SK-N-SH treated with all-trans-retinoic acid at 6 μM for 48 hours (cell line): ENCODE results near the gene DYSF.

Experiments used
- ATAC-seq: fragments of 200-7000 bp; cut with Tn5 transposase; 3 replicates; pipeline ENCODE4 v1.9.1; 2020; ENCODE audit warnings: mild to moderate bottlenecking, moderate library complexity
- ARNTL ChIP-seq: fragments of 450-650 bp; formaldehyde crosslinking; IDR thresholded peaks from 2 replicates; pipeline ENCODE4 v1.5.0; 2020; ENCODE audit warnings: low read depth, mild to moderate bottlenecking, moderate library complexity, borderline replicate concordance
- BACH2 ChIP-seq: fragments of 250-450 bp; sonication (Bioruptor Pico); IDR thresholded peaks from 2 replicates; pipeline ENCODE4 v1.9.0; 2021; ENCODE audit warnings: mild to moderate bottlenecking, borderline replicate concordance
- CREB5 ChIP-seq: fragments of 250-450 bp; sonication (Bioruptor Pico); IDR thresholded peaks from 2 replicates; pipeline ENCODE4 v1.5.1; 2020; ENCODE audit warnings: low read depth, mild to moderate bottlenecking, moderate library complexity
- CSRNP3 ChIP-seq: fragments of 250-450 bp; sonication (Bioruptor Pico); IDR thresholded peaks from 2 replicates; pipeline ENCODE4 v1.5.1; 2021; ENCODE audit warnings: mild to moderate bottlenecking, moderate library complexity
- ESRRG ChIP-seq: fragments of 250-450 bp; sonication (Bioruptor Pico); IDR thresholded peaks from 2 replicates; pipeline ENCODE4 v1.6.1; 2021; ENCODE audit warnings: mild to moderate bottlenecking
- GLIS3 ChIP-seq: fragments of 250-450 bp; sonication (Bioruptor Pico); IDR thresholded peaks from 2 replicates; pipeline ENCODE4 v1.5.0; 2020; ENCODE audit warnings: mild to moderate bottlenecking, moderate library complexity
- ISL1 ChIP-seq: fragments of 250-450 bp; sonication (Bioruptor Pico); IDR thresholded peaks from 2 replicates; pipeline ENCODE4 v2.1.2; 2022; ENCODE audit warnings: mild to moderate bottlenecking, moderate library complexity
- OSR1 ChIP-seq: fragments of 250-450 bp; sonication (Bioruptor Pico); IDR thresholded peaks from 2 replicates; pipeline ENCODE4 v1.8.0; 2022; ENCODE audit warnings: moderate library complexity, mild to moderate bottlenecking, inconsistent platforms
- PATZ1 ChIP-seq: fragments of 250-450 bp; sonication (Bioruptor Pico); IDR thresholded peaks from 2 replicates; pipeline ENCODE4 v1.8.0; 2020; ENCODE audit warnings: mild to moderate bottlenecking, moderate library complexity, borderline replicate concordance
- POU6F1 ChIP-seq: fragments of 250-450 bp; sonication (Bioruptor Pico); IDR thresholded peaks from 2 replicates; pipeline ENCODE4 v1.8.0; 2021; ENCODE audit warnings: low read depth, mild to moderate bottlenecking, moderate library complexity, borderline replicate concordance
- PPARA ChIP-seq: fragments of 250-450 bp; sonication (Bioruptor Pico); IDR thresholded peaks from 2 replicates; pipeline ENCODE4 v1.5.0; 2020; ENCODE audit warnings: mild to moderate bottlenecking, borderline replicate concordance
- RARB ChIP-seq: fragments of 250-450 bp; sonication (Bioruptor Pico); IDR thresholded peaks from 2 replicates; pipeline ENCODE4 v1.8.0; 2021; ENCODE audit warnings: mild to moderate bottlenecking, moderate library complexity
- TCF4 ChIP-seq: fragments of 250-450 bp; sonication (Bioruptor Pico); IDR thresholded peaks from 2 replicates; pipeline ENCODE4 v1.8.0; 2021; ENCODE audit warnings: mild to moderate bottlenecking, moderate library complexity, borderline replicate concordance
- TOX ChIP-seq: fragments of 250-450 bp; sonication (Bioruptor Pico); IDR thresholded peaks from 2 replicates; pipeline ENCODE4 v1.8.0; 2021; ENCODE audit warnings: mild to moderate bottlenecking, moderate library complexity, borderline replicate concordance
- TSHZ2 ChIP-seq: fragments of 250-450 bp; sonication (Bioruptor Pico); IDR thresholded peaks from 2 replicates; pipeline ENCODE4 v1.5.0; 2020; ENCODE audit warnings: mild to moderate bottlenecking, moderate library complexity
- ZC3H10 ChIP-seq: fragments of 250-450 bp; sonication (Bioruptor Pico); IDR thresholded peaks from 2 replicates; pipeline ENCODE4 v1.5.1; 2021; ENCODE audit warnings: mild to moderate bottlenecking, moderate library complexity
- ZFP3 ChIP-seq: fragments of 250-450 bp; sonication (Bioruptor Pico); IDR thresholded peaks from 2 replicates; pipeline ENCODE4 v1.5.0; 2020; ENCODE audit warnings: mild to moderate bottlenecking, moderate library complexity
- ZFP30 ChIP-seq: fragments of 450-650 bp; formaldehyde crosslinking; IDR thresholded peaks from 2 replicates; pipeline ENCODE4 v1.5.0; 2022; ENCODE audit warnings: mild to moderate bottlenecking, moderate library complexity
- ZNF565 ChIP-seq: fragments of 450-650 bp; formaldehyde crosslinking; conservative IDR thresholded peaks from 2 replicates; pipeline ENCODE4 v1.5.0; 2020; ENCODE audit warnings: low read depth, mild to moderate bottlenecking, moderate library complexity
- ZNF70 ChIP-seq: fragments of 450-650 bp; formaldehyde crosslinking; IDR thresholded peaks from 2 replicates; pipeline ENCODE4 v1.5.0; 2020; ENCODE audit warnings: mild to moderate bottlenecking, moderate library complexity
- ZNF8 ChIP-seq: fragments of 450-650 bp; formaldehyde crosslinking; IDR thresholded peaks from 2 replicates; pipeline ENCODE4 v1.5.0; 2020; ENCODE audit warnings: mild to moderate bottlenecking, moderate library complexity

DYSF gene

GRCh38 chr2:71681626-71682025 is 228.3 kb downstream of the DYSF start:
- ATAC-seq: no peak
- TF ChIP-seq TOX (CRISPR knock-in tag): no peak
- no peak for TF ChIP-seq GLIS3
- no peak for TF ChIP-seq ISL1
- no peak for TF ChIP-seq ZFP3 (CRISPR knock-in tag)
- no peak for TF ChIP-seq ZFP30 (CRISPR knock-in tag)
- TF ChIP-seq ARNTL (CRISPR knock-in tag): no peak
- no peak for TF ChIP-seq TSHZ2 (CRISPR knock-in tag)
- no peak for TF ChIP-seq BACH2
- TF ChIP-seq ZNF70 (CRISPR knock-in tag): no peak
- no peak for TF ChIP-seq TCF4 (CRISPR knock-in tag)
- no peak for TF ChIP-seq POU6F1
- TF ChIP-seq ZC3H10 (CRISPR knock-in tag): no peak
- no peak for TF ChIP-seq ESRRG
- no peak for TF ChIP-seq CSRNP3 (CRISPR knock-in tag)
- TF ChIP-seq OSR1 (CRISPR knock-in tag): no peak
- TF ChIP-seq ZNF8 (CRISPR knock-in tag): no peak
- no peak for TF ChIP-seq PATZ1 (CRISPR knock-in tag)

GRCh38 chr2:71682341-71682740 is 229.0 kb downstream of the DYSF start:
- no peak for ATAC-seq
- TF ChIP-seq ZC3H10 (CRISPR knock-in tag): no peak
- TF ChIP-seq ZFP30 (CRISPR knock-in tag): no peak
- TF ChIP-seq CREB5 (CRISPR knock-in tag): no peak
- TF ChIP-seq PPARA (CRISPR knock-in tag): no peak
- TF ChIP-seq PATZ1 (CRISPR knock-in tag): no peak
- no peak for TF ChIP-seq ZNF70 (CRISPR knock-in tag)
- TF ChIP-seq ZNF8 (CRISPR knock-in tag): no peak
- TF ChIP-seq BACH2: no peak
- no peak for TF ChIP-seq ZNF565 (CRISPR knock-in tag)
- no peak for TF ChIP-seq ZFP3 (CRISPR knock-in tag)
- no peak for TF ChIP-seq RARB (CRISPR knock-in tag)
- TF ChIP-seq POU6F1: no peak
- TF ChIP-seq ARNTL (CRISPR knock-in tag): no peak
- no peak for TF ChIP-seq ESRRG
- TF ChIP-seq OSR1 (CRISPR knock-in tag): no peak
